ENCODE results near the gene AHCYL2. TPM values are rescaled to one million over a fixed set of nuclear protein-coding genes. Genes with fewer than 3 reads are reported as not detected.

AHCYL2 gene
- total RNA-seq, 2 experiments from 2014 or later: 16.4 to 17.1 TPM

GRCh38 chr7:129197771-129198170 lies 27.1 kb upstream of the AHCYL2 start:
- H3K27ac Mint-ChIP-seq: no peak overlapping the region
- H3K4me1 Mint-ChIP-seq (ENCODE audit: low read depth): no peaks in the 10 kb centered on the region
- DNase-seq: no peak
- ChIA-PET POLR2A (no interaction called here), CTCF (interaction anchor here (0.8 to 1.0 kb wide), 2 partner anchors 12 to 21 kb away, joined by 3 to 4 read pairs; no protein-coding TSS in a partner anchor)
- H3K4me3 Mint-ChIP-seq: no peak overlapping the region
- H3K36me3 Mint-ChIP-seq: no peaks in the 10 kb centered on the region
- H3K27me3 Mint-ChIP-seq: peaks cover 8% of the 10 kb centered on the region
- intact Hi-C loops (cut with micrococcal nuclease): no loop called here
- no peaks in the 10 kb centered on the region for H3K9me3 Mint-ChIP-seq

DNA sequence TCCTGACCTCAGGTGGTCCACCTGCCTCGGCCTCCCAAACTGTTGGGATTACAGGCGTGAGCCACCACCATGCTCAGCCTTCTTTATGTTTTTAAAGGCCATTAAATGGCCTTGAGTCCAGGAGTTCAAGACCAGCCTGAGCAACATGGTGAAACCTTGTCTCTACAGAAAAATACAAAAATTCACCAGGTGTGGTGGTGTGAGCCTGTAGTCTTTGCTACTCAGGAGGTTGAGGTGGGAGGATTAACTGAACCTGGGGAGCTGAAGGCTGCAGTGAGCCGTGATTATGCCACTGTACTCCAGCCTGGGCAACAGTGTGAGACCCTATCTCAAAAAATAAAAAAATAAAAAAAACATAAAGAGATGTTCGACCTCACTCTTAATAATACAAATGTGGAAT lies 25.4 kb upstream of the AHCYL2 start:
- Mint-ChIP-seq H3K9me3 (no peaks in the 10 kb centered on the region), H3K4me3 (no peak overlapping the region), H3K27me3 (peaks cover 4% of the 10 kb centered on the region), H3K36me3 (no peaks in the 10 kb centered on the region), H3K4me1 (ENCODE audit: low read depth) (no peaks in the 10 kb centered on the region), H3K27ac (no peak overlapping the region)
- ChIA-PET POLR2A (no interaction called here), CTCF (interaction anchor here (0.7 to 1.5 kb wide), 6 partner anchors 11 to 452 kb away, joined by 3 to 5 read pairs (median 4); no protein-coding TSS in a partner anchor)
- intact Hi-C loops (cut with micrococcal nuclease): no loop called here
- no peak for DNase-seq

- no peak overlapping the region for H3K27ac Mint-ChIP-seq
- ChIA-PET POLR2A (no interaction called here), CTCF (interaction anchor here (0.6 to 0.7 kb wide), 2 partner anchors 39 to 58 kb away, joined by 3 read pairs; no protein-coding TSS in a partner anchor)
These were observed 22.6 kb upstream of the AHCYL2 start for GRCh38 chr7:129202058-129202777.

GRCh38 chr7:129203050-129203741 lies 21.6 kb upstream of the AHCYL2 start:
- no peaks in the 10 kb centered on the region for H3K9me3 Mint-ChIP-seq
- H3K27ac Mint-ChIP-seq: no peak overlapping the region
- no peak for DNase-seq
- ChIA-PET CTCF (interaction anchor here (0.7 to 1.5 kb wide), 3 partner anchors 15 to 40 kb away, joined by 3 to 4 read pairs (median 3); no protein-coding TSS in a partner anchor), POLR2A (no interaction called here)
- H3K4me3 Mint-ChIP-seq: no peak overlapping the region
- intact Hi-C loops (cut with micrococcal nuclease): no loop called here
- H3K36me3 Mint-ChIP-seq: no peaks in the 10 kb centered on the region
- H3K4me1 Mint-ChIP-seq (ENCODE audit: low read depth): no peaks in the 10 kb centered on the region
- peaks cover 3% of the 10 kb centered on the region for H3K27me3 Mint-ChIP-seq

More at GRCh38 chr7:129202058-129202777, 22.6 kb upstream of the AHCYL2 start:
- Mint-ChIP-seq H3K9me3 (no peaks in the 10 kb centered on the region), H3K27me3 (peaks cover 4% of the 10 kb centered on the region), H3K4me3 (no peak overlapping the region), H3K36me3 (no peaks in the 10 kb centered on the region), H3K4me1 (ENCODE audit: low read depth) (no peaks in the 10 kb centered on the region)
- no peak for DNase-seq
- intact Hi-C loops (cut with micrococcal nuclease): no loop called here

DNA sequence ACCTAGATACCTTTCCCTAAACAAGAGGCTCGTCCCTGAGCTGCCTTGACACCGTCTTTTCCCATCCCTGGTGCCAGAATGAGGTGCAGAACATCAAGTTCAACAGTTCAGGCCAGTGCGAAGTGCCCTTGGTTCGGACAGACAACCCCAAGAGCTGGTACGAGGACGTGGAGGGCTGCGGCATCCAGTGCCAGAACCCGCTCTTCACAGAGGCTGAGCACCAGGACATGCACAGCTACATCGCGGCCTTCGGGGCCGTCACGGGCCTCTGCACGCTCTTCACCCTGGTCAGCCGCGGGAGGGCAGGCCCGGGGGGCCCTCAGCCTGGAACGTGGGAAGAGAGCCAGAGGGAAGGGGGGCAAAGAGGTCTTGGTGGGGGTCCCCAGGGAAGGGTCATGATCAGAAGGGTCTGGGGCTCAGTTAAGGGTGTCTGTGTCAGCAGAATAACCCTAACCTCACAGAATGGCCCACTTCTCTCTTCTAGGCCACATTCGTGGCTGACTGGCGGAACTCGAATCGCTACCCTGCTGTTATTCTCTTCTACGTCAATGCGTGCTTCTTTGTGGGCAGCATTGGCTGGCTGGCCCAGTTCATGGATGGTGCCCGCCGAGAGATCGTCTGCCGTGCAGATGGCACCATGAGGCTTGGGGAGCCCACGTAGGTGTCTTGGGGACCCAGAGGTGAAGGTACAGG lies 19.6 kb upstream of the AHCYL2 start:
- Mint-ChIP-seq H3K4me3 (no peak overlapping the region), H3K27ac (no peak overlapping the region), H3K9me3 (no peaks in the 10 kb centered on the region), H3K27me3 (peaks cover 2% of the 10 kb centered on the region), H3K36me3 (no peaks in the 10 kb centered on the region), H3K4me1 (ENCODE audit: low read depth) (no peaks in the 10 kb centered on the region)
- ChIA-PET POLR2A (no interaction called here), CTCF (interaction anchor here (0.6 to 7.0 kb wide), 2 partner anchors 13 to 482 kb away, joined by 3 to 31 read pairs; no protein-coding TSS in a partner anchor)
- DNase-seq: no peak
- intact Hi-C loops (cut with micrococcal nuclease): no loop called here

- POLR2A ChIA-PET: no interaction called here
- no peaks in the 10 kb centered on the region for H3K36me3 Mint-ChIP-seq
- H3K27ac Mint-ChIP-seq: no peak overlapping the region
- H3K4me1 Mint-ChIP-seq (ENCODE audit: low read depth): no peaks in the 10 kb centered on the region
- CTCF ChIA-PET: interaction anchor here (1.6 to 7.0 kb wide), 2 partner anchors 12 to 40 kb away, joined by 5 to 31 read pairs; no protein-coding TSS in a partner anchor
- H3K4me3 Mint-ChIP-seq: no peak overlapping the region
- DNase-seq: no peak
- intact Hi-C loops (cut with micrococcal nuclease): no loop called here
- peaks cover 6% of the 10 kb centered on the region for H3K27me3 Mint-ChIP-seq
- no peaks in the 10 kb centered on the region for H3K9me3 Mint-ChIP-seq
These were observed 18.6 kb upstream of the AHCYL2 start for GRCh38 chr7:129205987-129206785.

DNA sequence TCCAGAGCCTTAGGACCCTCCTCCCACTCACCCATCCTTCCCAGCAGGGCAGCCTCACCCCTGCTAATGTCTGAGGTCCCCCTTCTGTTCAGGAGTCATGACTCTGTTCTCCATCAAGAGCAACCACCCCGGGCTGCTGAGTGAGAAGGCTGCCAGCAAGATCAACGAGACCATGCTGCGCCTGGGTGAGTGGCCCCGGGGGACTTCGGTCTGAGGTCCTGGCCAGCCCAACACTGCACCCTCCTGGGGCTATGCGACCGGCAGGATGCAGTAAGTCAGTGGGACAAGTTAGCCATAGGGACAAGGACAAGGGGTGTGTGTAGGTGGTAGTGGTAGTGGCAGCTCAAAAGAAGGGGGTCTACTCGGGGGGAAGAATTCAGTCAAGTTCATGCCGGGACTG lies 16.2 kb upstream of the AHCYL2 start:
- intact Hi-C loops (cut with micrococcal nuclease): no loop called here
- H3K4me3 Mint-ChIP-seq: no peak overlapping the region
- H3K27me3 Mint-ChIP-seq: peaks cover 4% of the 10 kb centered on the region
- H3K36me3 Mint-ChIP-seq: no peaks in the 10 kb centered on the region
- H3K27ac Mint-ChIP-seq: no peak overlapping the region
- ChIA-PET CTCF (interaction anchor here (1.0 to 7.0 kb wide), 5 partner anchors 9 to 52 kb away, joined by 3 to 66 read pairs (median 5); no protein-coding TSS in a partner anchor), POLR2A (no interaction called here)
- H3K9me3 Mint-ChIP-seq: no peaks in the 10 kb centered on the region
- H3K4me1 Mint-ChIP-seq (ENCODE audit: low read depth): no peaks in the 10 kb centered on the region
- DNase-seq: no peak

DNA sequence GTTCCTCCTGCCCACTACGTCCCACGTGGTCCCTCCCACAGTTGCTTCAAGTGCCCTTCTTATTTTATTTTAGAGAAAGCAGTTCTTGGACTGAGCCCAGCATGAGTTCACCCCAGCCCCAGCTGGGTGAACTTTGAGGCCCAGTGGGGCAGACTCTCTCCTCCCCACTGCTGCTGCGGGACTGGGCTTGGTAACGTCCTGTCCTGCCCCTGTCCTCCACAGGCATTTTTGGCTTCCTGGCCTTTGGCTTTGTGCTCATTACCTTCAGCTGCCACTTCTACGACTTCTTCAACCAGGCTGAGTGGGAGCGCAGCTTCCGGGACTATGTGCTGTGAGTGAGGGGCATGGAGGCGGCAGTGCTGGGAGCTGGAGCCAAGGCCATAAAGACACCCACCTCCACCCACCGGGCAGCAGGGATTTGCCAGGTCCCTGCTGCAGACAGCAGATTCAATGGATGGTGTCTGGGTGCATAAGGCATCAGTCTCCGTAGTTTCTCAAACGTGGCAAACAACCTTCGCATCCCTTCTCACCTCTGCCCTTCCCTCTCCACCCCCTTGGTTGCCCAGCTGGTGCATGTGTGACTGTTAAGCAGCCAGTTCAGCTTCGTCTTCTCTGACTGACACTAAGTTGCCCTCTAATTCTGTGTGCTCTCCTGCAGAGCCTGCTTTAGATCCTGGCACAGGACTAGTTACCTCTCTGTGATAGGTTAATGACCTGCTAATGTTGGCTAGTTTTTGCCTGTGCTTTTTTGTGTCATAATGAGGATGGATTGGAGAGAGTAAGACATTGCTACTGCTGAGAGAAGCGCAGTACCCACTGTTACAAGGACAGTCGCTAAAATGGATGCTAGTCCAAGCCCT lies 15.5 kb upstream of the AHCYL2 start:
- intact Hi-C loops (cut with micrococcal nuclease): no loop called here
- H3K27ac Mint-ChIP-seq: no peak overlapping the region
- H3K4me1 Mint-ChIP-seq (ENCODE audit: low read depth): no peaks in the 10 kb centered on the region
- POLR2A ChIA-PET: no interaction called here
- H3K9me3 Mint-ChIP-seq: no peaks in the 10 kb centered on the region
- no peak for DNase-seq
- H3K36me3 Mint-ChIP-seq: no peaks in the 10 kb centered on the region
- H3K4me3 Mint-ChIP-seq: no peak overlapping the region
- H3K27me3 Mint-ChIP-seq: peaks cover 4% of the 10 kb centered on the region
- CTCF ChIA-PET: interaction anchor here (0.6 to 7.0 kb wide), 12 partner anchors 9 to 78 kb away, joined by 3 to 66 read pairs (median 4); no protein-coding TSS in a partner anchor

GRCh38 chr7:129210256-129210988 lies 14.4 kb upstream of the AHCYL2 start:
- H3K27ac Mint-ChIP-seq: no peak overlapping the region
- ChIA-PET POLR2A (no interaction called here), CTCF (interaction anchor here (0.7 to 7.0 kb wide), 22 partner anchors 8 to 437 kb away, joined by 3 to 66 read pairs (median 4); partner anchors contain the start of gene AHCYL2)
- no peaks in the 10 kb centered on the region for H3K9me3 Mint-ChIP-seq
- peak; percentile 82 for DNase-seq
- peaks cover 4% of the 10 kb centered on the region for H3K27me3 Mint-ChIP-seq
- H3K36me3 Mint-ChIP-seq: no peaks in the 10 kb centered on the region
- H3K4me3 Mint-ChIP-seq: no peak overlapping the region
- intact Hi-C loops (cut with micrococcal nuclease): loop anchor here (1.0 to 5.0 kb wide), 3 partner anchors 46 to 308 kb away; no protein-coding TSS in a partner anchor
- H3K4me1 Mint-ChIP-seq (ENCODE audit: low read depth): no peaks in the 10 kb centered on the region

DNA sequence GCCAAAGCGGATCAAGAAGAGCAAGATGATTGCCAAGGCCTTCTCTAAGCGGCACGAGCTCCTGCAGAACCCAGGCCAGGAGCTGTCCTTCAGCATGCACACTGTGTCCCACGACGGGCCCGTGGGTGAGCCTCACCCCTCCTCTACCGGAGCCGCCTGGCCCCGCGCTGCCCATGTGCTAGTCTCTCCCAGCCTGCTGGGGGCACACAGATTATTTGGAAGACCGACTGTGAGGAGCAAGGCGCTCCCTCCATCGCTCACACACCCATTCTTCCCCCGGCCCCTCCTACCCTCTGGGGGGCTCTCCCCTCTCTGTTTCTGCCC lies 13.9 kb upstream of the AHCYL2 start:
- H3K4me3 Mint-ChIP-seq: no peak overlapping the region
- H3K27me3 Mint-ChIP-seq: peaks cover 4% of the 10 kb centered on the region
- no peak overlapping the region for H3K27ac Mint-ChIP-seq
- no peaks in the 10 kb centered on the region for H3K4me1 Mint-ChIP-seq (ENCODE audit: low read depth)
- ChIA-PET POLR2A (no interaction called here), CTCF (interaction anchor here (0.7 to 7.0 kb wide), 19 partner anchors 7 to 436 kb away, joined by 3 to 66 read pairs (median 5); partner anchors contain the start of gene AHCYL2)
- intact Hi-C loops (cut with micrococcal nuclease): loop anchor here (1.0 to 5.0 kb wide), 3 partner anchors 47 to 309 kb away; no protein-coding TSS in a partner anchor
- no peaks in the 10 kb centered on the region for H3K36me3 Mint-ChIP-seq
- no peaks in the 10 kb centered on the region for H3K9me3 Mint-ChIP-seq
- DNase-seq: no peak

Data from activated CD4-positive, alpha-beta memory T cell treated with anti-CD3 and anti-CD28 coated beads for 36 hours (primary cell).